Ovary (tissue), 9 donors: ENCODE measurements around the gene FOXO1. TPM values are rescaled to one million over a fixed set of nuclear protein-coding genes. Genes with fewer than 3 reads are reported as not detected.

Experiments used
- DNase-seq, 5 donors: peaks; one replicate each; pipeline ENCODE4 v3.0.0-alpha.2; 2019 to 2020
- H3K27ac ChIP-seq, 2 donors: fragments of 200-600 bp; one replicate each; pipeline versions ENCODE4 v1.5.1 to v1.8.0; 2019 to 2022
- H3K27me3 ChIP-seq: fragments of 200-600 bp; one replicate; pipeline ENCODE4 v1.8.0; 2022
- H3K36me3 ChIP-seq: fragments of 200-600 bp; sonication (generic); one replicate; pipeline ENCODE4 v1.5.1; 2019
- H3K4me1 ChIP-seq: one replicate; pipeline ENCODE4 v1.8.1; 2013; ENCODE audit warnings: mild to moderate bottlenecking, moderate library complexity; ENCODE audit not compliant: insufficient read depth
- H3K4me3 ChIP-seq: fragments of 200-600 bp; sonication (generic); one replicate; pipeline ENCODE4 v1.5.1; 2017
- H3K9me3 ChIP-seq, 2 donors: fragments of 200-600 bp in 1 of 2; sonication (generic) in 1 of 2; one replicate each; pipeline versions ENCODE4 v1.5.1 to v1.8.1; 2013 to 2019; ENCODE audit warnings: mild to moderate bottlenecking in 1 of 2, moderate library complexity in 1 of 2
- EP300 ChIP-seq: sonication (generic); formaldehyde crosslinking; IDR thresholded peaks from one replicate; pipeline ENCODE4 v1.6.1; 2017; ENCODE audit warnings: antibody characterized with exemption
- POLR2A ChIP-seq: fragments of 450-650 bp; IDR thresholded peaks from one replicate; pipeline ENCODE4 v1.6.1; 2017; ENCODE audit warnings: antibody characterized with exemption, mild to moderate bottlenecking, moderate library complexity
- WGBS, 3 donors: extraction: QIAGEN DNeasy Blood & Tissue Kit in 1 of 3; methylation state at CpG; one replicate each; pipeline versions ENCODE4 v1.1.5 to v1.1.7; 2013 to 2017; 5-methylcytosine and 5-hydroxymethylcytosine counted together
- intact Hi-C, 4 donors: fragments of 100-400 bp; cut with DNase I; formaldehyde crosslinking; loops; one replicate each; pipeline versions ENCODE4 v1.11.0 to v1.15.1; 2022 to 2023
- polyA plus RNA-seq, 2 donors: library from polyadenylated mRNA; stranded (reverse); fragments of 200-250 nt in 1 of 2; fragments of 350-450 nt in 1 of 2; fragmentation: Illumina TruSeq in 1 of 2; extraction: RNeasy Lipid Tissue Mini Kit (QIAGEN cat#74804) in 1 of 2; gene quantifications; one replicate each; pipeline ENCODE4 v1.2.3, GENCODE V29; 2013 to 2014
- total RNA-seq, 7 donors: library from RNA; depleted of rRNA in 2 of 7; stranded (reverse); fragments of >200 nt in 2 of 7; fragmentation: NEBNext Ultra II Directional in 3 of 7; extraction: Animal tissue kit (Norgen Biotek cat#: 25700) in 3 of 7; gene quantifications; one replicate each; pipeline versions ENCODE4 v1.1.0 to v1.2.4, GENCODE V29; 2016 to 2023
- TF ChIP-seq, protein P1 (sequence below), 3 donors: fragments of 450-650 bp in 2 of 3; fragments of 200-600 bp in 1 of 3; IDR thresholded peaks; one replicate each; pipeline versions ENCODE4 v1.5.1 to v1.8.0; 2016 to 2022; ENCODE audit warnings: antibody characterized with exemption in 3 of 3, mild to moderate bottlenecking in 1 of 3
- donor health status: DM: no; HTN: no; CAD: no; lungs with moderate emphysema.
- donor health status: DM: no; HTN: no; CAD: no.
- donor health status: Bipolar disorder and iron deficiency.
- donor health status: DM: yes; HTN: yes; CAD: no.
- donor health status: DM: no; HTN: no; CAD: no.
- donor health status: DM: yes; HTN: yes; CAD: no.

Gene FOXO1
- total and polyA plus RNA-seq, 9 donors, result 51.5 to 157 (median 107) TPM

DNA sequence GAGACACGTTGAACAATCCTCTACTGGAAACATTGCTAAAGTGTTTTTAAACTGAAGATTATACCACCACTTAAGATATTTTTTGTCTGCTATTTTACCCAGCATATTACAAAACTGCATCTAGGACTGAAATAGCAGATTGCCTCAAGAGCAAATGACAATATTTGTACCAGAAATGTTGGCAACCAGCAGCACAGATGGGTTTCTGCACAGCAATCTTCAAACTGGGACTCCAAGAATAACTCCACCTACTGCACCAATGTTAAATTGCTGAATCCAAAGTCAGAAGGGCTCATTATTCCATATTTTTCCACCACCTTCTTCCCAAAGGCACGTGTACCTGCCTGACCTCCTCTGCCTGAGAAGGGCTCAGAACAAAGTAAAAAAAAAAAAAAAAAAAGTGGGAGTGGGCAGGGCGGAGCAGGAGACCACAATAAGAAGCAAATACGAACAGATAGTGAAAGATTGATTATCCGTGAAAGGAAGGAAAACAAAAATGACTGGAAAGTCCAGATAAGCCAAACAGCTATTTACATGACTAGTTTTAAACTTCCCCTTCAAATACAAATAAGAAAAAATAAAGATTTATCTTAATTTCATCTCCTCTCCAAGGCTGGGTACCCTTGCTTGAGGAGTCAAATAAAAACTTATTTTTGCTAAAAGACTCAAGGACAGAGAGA is 79.4 kb downstream of the FOXO1 start:
- H3K36me3 ChIP-seq, result no peaks in the 10 kb centered on the region
- no peak overlapping the region for H3K27ac ChIP-seq
- H3K9me3 ChIP-seq, result peaks cover 0 to 5% of the 10 kb centered on the region in 2 donors
- no peak overlapping the region for H3K4me3 ChIP-seq
- no peaks in the 10 kb centered on the region for H3K27me3 ChIP-seq
- DNase-seq, result no peak
- WGBS, 3 donors, result 46 to 59% (median 53%) methylated on average over 5 of the region's 5 CpGs
- TF ChIP-seq POLR2A (no peak), EP300 (no peak)
- TF ChIP-seq, protein P1, sequence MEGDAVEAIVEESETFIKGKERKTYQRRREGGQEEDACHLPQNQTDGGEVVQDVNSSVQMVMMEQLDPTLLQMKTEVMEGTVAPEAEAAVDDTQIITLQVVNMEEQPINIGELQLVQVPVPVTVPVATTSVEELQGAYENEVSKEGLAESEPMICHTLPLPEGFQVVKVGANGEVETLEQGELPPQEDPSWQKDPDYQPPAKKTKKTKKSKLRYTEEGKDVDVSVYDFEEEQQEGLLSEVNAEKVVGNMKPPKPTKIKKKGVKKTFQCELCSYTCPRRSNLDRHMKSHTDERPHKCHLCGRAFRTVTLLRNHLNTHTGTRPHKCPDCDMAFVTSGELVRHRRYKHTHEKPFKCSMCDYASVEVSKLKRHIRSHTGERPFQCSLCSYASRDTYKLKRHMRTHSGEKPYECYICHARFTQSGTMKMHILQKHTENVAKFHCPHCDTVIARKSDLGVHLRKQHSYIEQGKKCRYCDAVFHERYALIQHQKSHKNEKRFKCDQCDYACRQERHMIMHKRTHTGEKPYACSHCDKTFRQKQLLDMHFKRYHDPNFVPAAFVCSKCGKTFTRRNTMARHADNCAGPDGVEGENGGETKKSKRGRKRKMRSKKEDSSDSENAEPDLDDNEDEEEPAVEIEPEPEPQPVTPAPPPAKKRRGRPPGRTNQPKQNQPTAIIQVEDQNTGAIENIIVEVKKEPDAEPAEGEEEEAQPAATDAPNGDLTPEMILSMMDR (IDR thresholded peaks at IDR 0.05), result no peak
- H3K4me1 ChIP-seq, result peaks cover 32% of the 10 kb centered on the region
- intact Hi-C loops, result no loop called here

DNA sequence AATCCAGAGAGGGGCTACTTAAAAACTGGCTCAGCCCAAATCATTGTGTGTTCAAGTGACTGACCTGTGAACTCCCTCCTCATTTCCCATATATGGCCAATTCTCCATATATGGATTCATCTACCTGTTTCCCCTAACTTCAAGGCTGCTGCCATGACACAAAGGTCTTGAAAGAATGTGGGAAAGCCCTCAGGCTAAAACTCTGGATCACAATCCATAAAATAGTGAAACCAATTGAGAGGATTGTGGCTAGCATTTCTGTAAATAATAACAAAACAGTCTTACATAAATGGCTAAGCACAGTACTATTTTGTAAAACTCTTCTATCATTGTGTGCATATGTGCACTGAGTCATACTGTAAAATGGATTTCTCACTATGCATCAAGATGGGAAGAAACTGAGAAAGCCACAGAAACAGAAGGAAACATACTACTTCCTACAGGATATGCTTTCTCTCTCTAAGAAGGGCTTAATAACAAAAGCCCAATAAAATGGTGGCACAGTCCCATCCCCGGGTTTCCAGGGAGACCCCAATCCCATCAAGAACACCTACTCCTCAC is 80.5 kb downstream of the FOXO1 start:
- no peak for DNase-seq
- TF ChIP-seq, protein P1 (IDR thresholded peaks at IDR 0.05), result no peak
- TF ChIP-seq POLR2A, result no peak
- TF ChIP-seq EP300, result no peak
- Histone ChIP-seq H3K4me1 (peaks cover 29% of the 10 kb centered on the region), H3K9me3 (peaks cover 0 to 5% of the 10 kb centered on the region in 2 donors), H3K27me3 (no peaks in the 10 kb centered on the region), H3K36me3 (no peaks in the 10 kb centered on the region), H3K4me3 (no peak overlapping the region), H3K27ac (no peak overlapping the region)
- WGBS, 3 donors, result 76 to 96% (median 82%) methylated on average over 1 of the region's 1 CpG
- intact Hi-C loops, result no loop called here

DNA sequence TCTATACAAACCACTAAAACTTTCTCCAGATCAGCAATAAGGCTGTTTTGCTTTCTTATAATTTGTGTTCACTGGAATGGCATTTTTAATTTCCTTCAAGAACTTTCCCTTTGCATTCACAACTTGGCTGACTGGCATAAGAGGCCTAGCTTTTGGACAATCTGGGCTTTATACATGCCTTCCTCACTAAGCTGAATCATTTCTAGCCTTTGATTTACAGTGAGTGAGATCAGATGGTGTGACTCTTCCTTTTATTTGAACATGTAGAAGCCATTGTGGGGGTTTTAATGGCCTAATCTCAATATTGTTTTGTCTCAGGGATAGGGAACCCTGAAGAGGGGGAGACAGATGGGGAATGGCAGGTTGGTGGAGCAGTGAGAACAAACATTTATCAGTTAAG is 82.7 kb downstream of the FOXO1 start:
- Histone ChIP-seq H3K36me3 (no peaks in the 10 kb centered on the region), H3K9me3 (peaks cover 0 to 5% of the 10 kb centered on the region in 2 donors), H3K27ac (no peak overlapping the region), H3K27me3 (no peaks in the 10 kb centered on the region), H3K4me3 (no peak overlapping the region), H3K4me1 (peaks cover 27% of the 10 kb centered on the region)
- intact Hi-C loops, result no loop called here
- TF ChIP-seq POLR2A (no peak), EP300 (no peak)
- TF ChIP-seq, protein P1 (IDR thresholded peaks at IDR 0.05), result no peak
- no peak for DNase-seq

DNA sequence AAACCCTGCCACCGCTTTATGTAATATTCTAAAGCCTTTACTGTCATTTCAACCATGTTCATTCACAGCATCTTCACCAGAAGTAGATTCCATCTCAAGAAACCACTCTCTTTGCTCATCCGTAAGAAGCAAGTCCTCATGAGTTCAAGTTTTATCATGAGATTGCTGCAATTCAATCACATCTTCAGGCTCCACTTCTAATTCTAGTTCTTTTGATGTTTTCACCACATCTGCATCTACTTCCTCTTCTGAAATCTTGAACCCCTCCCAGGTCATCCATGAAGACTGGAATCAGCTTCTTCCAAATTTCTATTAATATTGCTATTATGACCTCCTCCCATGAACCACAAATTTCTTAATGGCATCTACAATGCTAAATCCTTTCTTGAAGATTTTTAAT is 83.9 kb downstream of the FOXO1 start:
- H3K4me1 ChIP-seq, result peaks cover 31% of the 10 kb centered on the region

More for the DNA sequence above, 83.9 kb downstream of the FOXO1 start:
- H3K4me3 ChIP-seq, result no peak overlapping the region
- no peaks in the 10 kb centered on the region for H3K27me3 ChIP-seq
- intact Hi-C loops, result no loop called here
- peaks cover 0 to 5% of the 10 kb centered on the region in 2 donors for H3K9me3 ChIP-seq
- TF ChIP-seq EP300 (no peak), POLR2A (no peak)
- TF ChIP-seq, protein P1 (IDR thresholded peaks at IDR 0.05), result no peak
- 99% methylated on average over 2 of the region's 2 CpGs for WGBS, 3 donors
- H3K27ac ChIP-seq, result no peak overlapping the region
- no peak for DNase-seq
- no peaks in the 10 kb centered on the region for H3K36me3 ChIP-seq
